Vagina (tissue), 2 donors: Measurements from ENCODE around the gene GIPC2.

Experiments used
- POLR2A ChIP-seq, 2 donors: fragments of 450-650 bp; IDR thresholded peaks; one replicate each; pipeline ENCODE4 v1.6.1; 2017; ENCODE audit warnings: antibody characterized with exemption in 2 of 2, mild to moderate bottlenecking in 2 of 2, moderate library complexity in 2 of 2
- POLR2AphosphoS5 ChIP-seq, 2 donors: sonication (generic); formaldehyde crosslinking; IDR thresholded peaks; one replicate each; pipeline ENCODE4 v1.9.0; 2017; ENCODE audit warnings: antibody characterized with exemption in 2 of 2, mild to moderate bottlenecking in 2 of 2, low read depth in 1 of 2; ENCODE audit not compliant: insufficient read depth in 1 of 2

- no peak for TF ChIP-seq POLR2A (IDR thresholded peaks at IDR 0.05)
- TF ChIP-seq POLR2AphosphoS5 (IDR thresholded peaks at IDR 0.05; ENCODE audit: insufficient read depth in 1 of 2, low read depth in 1 of 2) = no peak
Measured at GRCh38 chr1:78147031-78147430, 101.3 kb downstream of the GIPC2 start.
